ENCODE data around the gene SARM1.

Gene SARM1

GRCh38 chr17:28341516-28341915, 30.0 kb upstream of the SARM1 start:
- DNase-seq (ENCODE audit: low read depth): no peak

- DNase-seq (ENCODE audit: low read depth): no peak
These were observed 29.2 kb upstream of the SARM1 start for GRCh38 chr17:28342313-28342712.

GRCh38 chr17:28343491-28343932, 28.0 kb upstream of the SARM1 start:
- no peak for DNase-seq (ENCODE audit: low read depth)

GRCh38 chr17:28344011-28344410, 27.5 kb upstream of the SARM1 start:
- no peak for DNase-seq (ENCODE audit: low read depth)

- no peak for DNase-seq (ENCODE audit: low read depth)
These were observed 27.0 kb upstream of the SARM1 start for GRCh38 chr17:28344435-28344901.

- no peak for DNase-seq (ENCODE audit: low read depth)
These were observed 25.9 kb upstream of the SARM1 start for GRCh38 chr17:28345419-28346198.

- DNase-seq (ENCODE audit: low read depth): no peak
These were observed 25.3 kb upstream of the SARM1 start for GRCh38 chr17:28346199-28346580.

- no peak for DNase-seq (ENCODE audit: low read depth)
These were observed 24.7 kb upstream of the SARM1 start for GRCh38 chr17:28346746-28347246.

GRCh38 chr17:28347261-28347891, 24.1 kb upstream of the SARM1 start:
- no peak for DNase-seq (ENCODE audit: low read depth)

GRCh38 chr17:28348979-28349378, 22.5 kb upstream of the SARM1 start:
- no peak for DNase-seq (ENCODE audit: low read depth)

GRCh38 chr17:28350271-28350670, 21.2 kb upstream of the SARM1 start:
- DNase-seq (ENCODE audit: low read depth): no peak

- peak; percentile 95 for DNase-seq (ENCODE audit: low read depth)
These were observed 14.2 kb upstream of the SARM1 start, which contains the start of gene POLDIP2 for GRCh38 chr17:28357061-28357900. TSS of gene POLDIP2 (minus strand) at chr17:28357527. CDS start at chr17:28357448, 79 bp downstream.

- DNase-seq (ENCODE audit: low read depth): no peak
These were observed 13.6 kb upstream of the SARM1 start for GRCh38 chr17:28357901-28358197.

GRCh38 chr17:28363186-28363585, 8.3 kb upstream of the SARM1 start:
- DNase-seq (ENCODE audit: low read depth): no peak

GRCh38 chr17:28363776-28364650, 7.5 kb upstream of the SARM1 start:
- no peak for DNase-seq (ENCODE audit: low read depth)

- no peak for DNase-seq (ENCODE audit: low read depth)
These were observed 6.7 kb upstream of the SARM1 start, which contains the start of gene SEBOX for GRCh38 chr17:28364665-28365363. TSS of gene SEBOX (minus strand) at chr17:28365199. CDS start at chr17:28365151, 48 bp downstream.

GRCh38 chr17:28365487-28365886, 6.0 kb upstream of the SARM1 start:
- no peak for DNase-seq (ENCODE audit: low read depth)

GRCh38 chr17:28366605-28367004, 4.9 kb upstream of the SARM1 start:
- no peak for DNase-seq (ENCODE audit: low read depth)

- DNase-seq (ENCODE audit: low read depth): no peak
These were observed 3.7 kb upstream of the SARM1 start for GRCh38 chr17:28367641-28368305.

GRCh38 chr17:28368306-28368831, 3.1 kb upstream of the SARM1 start:
- no peak for DNase-seq (ENCODE audit: low read depth)
